Measurements from ENCODE around the gene ADPRM.
"Not testable (repeated sequence)": the region's sequence is repeated elsewhere in the genome, so short reads cannot be mapped to it uniquely, and the experiment has no call there.

Gene ADPRM

DNA sequence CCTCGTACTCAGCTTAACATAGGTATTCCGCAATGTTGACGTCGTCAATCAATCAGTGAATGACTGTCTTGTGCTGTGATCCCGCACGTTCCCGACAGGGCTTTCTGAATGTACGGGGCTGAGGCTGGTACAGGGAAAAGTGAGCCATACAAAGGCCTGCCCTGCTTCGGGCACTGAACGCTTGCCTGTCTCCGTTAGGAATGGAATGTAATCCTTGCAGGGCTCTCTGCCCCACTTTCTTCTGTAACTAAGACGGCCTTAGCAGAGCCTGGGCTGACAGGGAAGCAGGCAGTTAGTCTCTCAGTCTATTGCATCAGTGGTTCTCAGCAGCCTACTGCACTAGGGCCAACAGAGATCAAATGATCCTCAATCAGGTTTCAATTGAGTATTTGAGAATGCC is 24.1 kb upstream of the ADPRM start:
- Mint-ChIP-seq H3K27me3 (no peaks in the 10 kb centered on the region), H3K9me3 (no peaks in the 10 kb centered on the region)

DNA sequence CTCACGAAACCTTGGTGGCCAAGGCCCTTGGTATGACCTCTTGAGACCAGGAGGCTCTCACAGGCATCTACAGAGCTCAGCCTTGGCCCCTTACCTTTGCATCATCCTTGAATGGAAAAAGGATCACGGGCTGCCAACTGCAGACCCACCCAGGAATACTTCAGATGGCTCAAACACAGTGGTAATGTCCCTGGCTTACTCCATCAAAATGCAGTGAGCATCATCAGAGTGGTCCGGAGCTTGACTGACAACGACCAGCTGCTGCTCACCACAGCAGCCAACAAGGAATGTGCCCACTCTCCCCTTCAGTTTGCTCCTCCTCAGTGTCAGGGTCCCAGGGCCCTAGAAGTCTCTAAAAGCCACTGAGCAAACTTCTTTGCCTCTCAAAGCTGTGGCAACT is 22.7 kb upstream of the ADPRM start:
- no peaks in the 10 kb centered on the region for H3K27me3 Mint-ChIP-seq
- no peaks in the 10 kb centered on the region for H3K9me3 Mint-ChIP-seq
- H3K27ac Mint-ChIP-seq: no peak overlapping the region
- H3K4me1 Mint-ChIP-seq (ENCODE audit: low read depth): no peaks in the 10 kb centered on the region
- H3K4me3 Mint-ChIP-seq: no peak overlapping the region
- peaks cover 56% of the 10 kb centered on the region for H3K36me3 Mint-ChIP-seq (ENCODE audit: low read depth)

More for the DNA sequence above, 24.1 kb upstream of the ADPRM start:
- Mint-ChIP-seq H3K27ac (no peak overlapping the region), H3K4me3 (no peak overlapping the region), H3K4me1 (ENCODE audit: low read depth) (no peaks in the 10 kb centered on the region), H3K36me3 (ENCODE audit: low read depth) (peaks cover 43% of the 10 kb centered on the region)

DNA sequence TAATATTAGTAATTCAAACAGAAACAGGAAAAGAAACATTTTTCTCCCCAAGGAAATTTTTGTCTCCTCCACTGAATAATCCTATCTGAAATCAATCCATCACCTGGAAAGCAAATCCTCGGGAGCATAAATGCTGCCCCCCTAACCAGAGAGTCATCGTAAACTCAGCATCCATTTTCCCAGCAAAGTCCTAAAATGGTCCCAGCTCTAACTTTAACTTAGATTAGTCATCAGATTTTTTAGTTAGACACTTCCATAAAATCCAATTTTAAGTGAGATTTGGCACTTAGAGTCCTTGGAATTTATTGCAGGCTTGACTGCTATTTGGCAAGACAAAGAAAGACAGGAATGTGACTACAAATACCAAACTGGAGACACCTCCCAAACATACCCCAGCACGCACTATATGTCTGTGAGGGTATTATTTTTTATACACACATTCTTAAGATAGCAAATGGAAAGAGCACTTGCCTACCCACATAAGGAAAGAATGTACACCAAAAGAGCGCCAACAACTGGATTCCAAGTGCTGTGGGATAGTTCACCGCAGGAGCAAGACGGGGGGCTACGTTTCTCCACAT is 15.4 kb upstream of the ADPRM start:
- no peak overlapping the region for H3K27ac Mint-ChIP-seq
- H3K4me1 Mint-ChIP-seq (ENCODE audit: low read depth): peaks cover 3% of the 10 kb centered on the region
- no peak overlapping the region for H3K4me3 Mint-ChIP-seq
- H3K27me3 Mint-ChIP-seq: no peaks in the 10 kb centered on the region
- H3K9me3 Mint-ChIP-seq: no peaks in the 10 kb centered on the region
- peaks cover 88% of the 10 kb centered on the region for H3K36me3 Mint-ChIP-seq (ENCODE audit: low read depth)

DNA sequence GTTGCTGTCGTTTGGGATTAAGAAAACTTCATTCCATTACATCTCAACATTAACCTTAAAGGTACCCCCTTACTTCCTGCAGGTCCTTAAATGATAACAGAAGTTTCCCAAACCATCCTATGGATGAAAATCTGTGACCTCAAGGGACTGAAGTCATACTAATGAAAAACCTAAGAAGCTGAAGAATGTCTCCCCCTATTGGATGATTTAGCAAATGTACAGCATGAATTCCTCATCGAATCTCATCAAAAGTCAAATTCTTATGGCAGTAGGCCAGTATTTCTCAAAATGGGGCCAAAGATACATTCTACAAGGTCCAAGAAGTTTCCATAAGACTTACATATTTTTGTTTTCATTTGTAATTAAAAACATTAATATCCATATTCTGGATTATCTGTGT is 13.5 kb upstream of the ADPRM start:
- H3K9me3 Mint-ChIP-seq: no peaks in the 10 kb centered on the region
- H3K27me3 Mint-ChIP-seq: no peaks in the 10 kb centered on the region
- peaks cover 85% of the 10 kb centered on the region for H3K36me3 Mint-ChIP-seq (ENCODE audit: low read depth)

DNA sequence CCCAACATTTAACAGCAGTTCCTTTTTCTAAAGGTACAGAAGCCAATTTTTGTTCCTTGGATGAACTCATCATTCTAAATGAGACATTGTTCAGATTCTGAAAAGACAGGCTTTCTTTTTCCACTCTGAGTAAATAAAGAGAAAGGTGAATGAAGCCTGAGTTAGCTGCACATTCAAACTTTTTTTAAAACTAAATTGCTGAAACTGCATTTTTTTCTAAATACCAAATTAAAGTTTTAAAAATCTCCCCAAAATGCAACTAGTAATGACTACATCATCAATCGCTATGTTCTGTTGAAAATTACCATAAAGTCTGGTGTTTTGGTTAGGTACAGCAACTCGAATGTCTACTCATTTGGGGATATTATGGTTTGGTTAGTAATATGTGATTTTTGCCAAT is 9.9 kb upstream of the ADPRM start:
- H3K36me3 Mint-ChIP-seq (ENCODE audit: low read depth): peaks cover 84% of the 10 kb centered on the region
- no peak overlapping the region for H3K4me3 Mint-ChIP-seq

More for the DNA sequence above, 13.5 kb upstream of the ADPRM start:
- Mint-ChIP-seq H3K4me1 (ENCODE audit: low read depth) (peaks cover 10% of the 10 kb centered on the region), H3K27ac (no peak overlapping the region), H3K4me3 (no peak overlapping the region)

DNA sequence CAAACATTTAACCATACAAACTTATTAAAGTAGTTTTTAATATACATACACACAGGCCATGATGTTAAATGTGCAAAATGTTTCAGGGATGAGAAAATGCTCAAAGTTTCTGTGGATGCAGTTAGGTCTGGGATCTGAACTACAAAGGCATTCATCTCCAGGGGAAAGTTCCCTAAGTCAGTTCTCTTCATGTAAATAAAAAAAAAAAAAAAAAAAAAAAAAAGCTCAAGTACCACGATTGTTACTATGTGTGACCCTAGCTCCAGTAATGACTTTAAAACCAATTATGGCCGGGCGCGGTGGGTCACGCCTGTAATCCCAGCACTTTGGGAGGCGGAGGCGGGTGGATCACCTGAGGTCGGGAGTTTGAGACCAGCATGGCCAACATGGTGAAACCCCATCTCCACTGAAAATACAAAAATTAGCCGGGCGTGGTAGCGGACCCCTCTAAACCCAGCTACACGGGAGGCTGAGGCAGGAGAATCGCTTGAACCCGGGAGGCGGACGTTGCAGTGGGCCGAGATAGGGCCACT is 1.5 kb upstream of the ADPRM start:
- not testable (repeated sequence) for H3K27me3 Mint-ChIP-seq, H3K9me3 Mint-ChIP-seq
- Mint-ChIP-seq H3K4me1 (ENCODE audit: low read depth) (peaks cover 63% of the 10 kb centered on the region), H3K27ac (peak overlapping the region; percentile 95), H3K36me3 (ENCODE audit: low read depth) (peaks cover 59% of the 10 kb centered on the region), H3K4me3 (peak overlapping the region; percentile 97)

More for the DNA sequence above, 9.9 kb upstream of the ADPRM start:
- H3K9me3 Mint-ChIP-seq: no peaks in the 10 kb centered on the region
- no peak overlapping the region for H3K27ac Mint-ChIP-seq
- H3K27me3 Mint-ChIP-seq: no peaks in the 10 kb centered on the region
- H3K4me1 Mint-ChIP-seq (ENCODE audit: low read depth): peaks cover 31% of the 10 kb centered on the region

DNA sequence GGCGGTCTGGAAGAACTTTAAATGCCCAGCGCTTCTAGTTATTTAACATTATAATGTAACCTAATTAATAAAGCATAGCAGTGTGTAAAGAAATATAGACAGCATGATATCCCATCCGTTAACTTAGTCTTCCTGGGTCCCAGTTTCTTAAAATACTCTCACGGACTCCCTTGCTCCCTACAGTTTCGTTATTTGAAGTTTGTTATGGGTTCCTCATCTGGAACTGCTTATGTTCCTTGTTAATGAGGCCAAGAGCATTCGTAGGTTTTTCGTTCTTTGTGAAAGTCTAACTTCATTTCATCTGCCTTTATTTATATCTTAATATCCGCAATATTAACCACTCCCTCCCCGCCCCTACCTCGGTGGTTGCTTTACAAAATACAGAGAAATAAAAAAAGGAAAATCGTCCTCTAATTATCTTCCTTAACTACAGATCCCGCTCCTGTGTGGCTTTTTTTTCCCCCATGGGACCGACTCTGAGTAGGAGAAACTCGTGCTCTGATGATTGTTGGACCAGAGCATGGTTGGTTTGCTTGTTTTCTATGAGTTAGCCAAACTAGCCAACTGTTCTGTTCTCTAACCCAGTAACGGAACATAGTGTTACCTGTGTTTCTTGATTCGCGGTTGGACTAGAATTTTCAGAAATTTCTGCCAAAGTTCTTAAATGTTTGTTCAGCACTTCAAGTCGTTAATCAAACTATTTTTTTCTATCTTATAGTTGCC is 863 bp downstream of the ADPRM start:
- Mint-ChIP-seq H3K27me3 (no peaks in the 10 kb centered on the region), H3K9me3 (no peaks in the 10 kb centered on the region), H3K27ac (peak overlapping the region; percentile 95), H3K36me3 (ENCODE audit: low read depth) (peaks cover 41% of the 10 kb centered on the region), H3K4me3 (peak overlapping the region; percentile 97), H3K4me1 (ENCODE audit: low read depth) (peaks cover 71% of the 10 kb centered on the region)

DNA sequence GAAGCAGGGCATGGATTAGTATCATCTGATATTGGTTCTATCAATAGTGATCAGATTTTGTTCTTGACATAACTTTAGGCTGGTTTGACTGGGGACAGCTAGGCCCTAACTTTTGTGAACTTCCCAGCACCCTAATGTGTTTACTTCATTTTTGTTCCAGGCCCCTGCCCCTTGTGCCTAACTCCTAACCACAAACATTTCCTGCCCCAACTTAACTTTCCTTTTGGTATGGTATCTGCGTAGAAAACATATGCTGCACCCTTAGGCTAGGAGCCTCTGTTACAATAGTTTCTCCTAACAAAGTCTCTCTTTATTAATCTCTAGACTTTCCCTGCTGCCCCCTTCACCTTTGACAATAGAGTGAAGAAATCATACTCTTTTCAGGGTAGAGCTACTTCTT is 2.5 kb downstream of the ADPRM start:
- no peaks in the 10 kb centered on the region for H3K27me3 Mint-ChIP-seq
- peaks cover 68% of the 10 kb centered on the region for H3K4me1 Mint-ChIP-seq (ENCODE audit: low read depth)
- no peaks in the 10 kb centered on the region for H3K9me3 Mint-ChIP-seq
- H3K27ac Mint-ChIP-seq: peak overlapping the region; percentile 85
- peaks cover 33% of the 10 kb centered on the region for H3K36me3 Mint-ChIP-seq (ENCODE audit: low read depth)
- peak overlapping the region; percentile 75 for H3K4me3 Mint-ChIP-seq

DNA sequence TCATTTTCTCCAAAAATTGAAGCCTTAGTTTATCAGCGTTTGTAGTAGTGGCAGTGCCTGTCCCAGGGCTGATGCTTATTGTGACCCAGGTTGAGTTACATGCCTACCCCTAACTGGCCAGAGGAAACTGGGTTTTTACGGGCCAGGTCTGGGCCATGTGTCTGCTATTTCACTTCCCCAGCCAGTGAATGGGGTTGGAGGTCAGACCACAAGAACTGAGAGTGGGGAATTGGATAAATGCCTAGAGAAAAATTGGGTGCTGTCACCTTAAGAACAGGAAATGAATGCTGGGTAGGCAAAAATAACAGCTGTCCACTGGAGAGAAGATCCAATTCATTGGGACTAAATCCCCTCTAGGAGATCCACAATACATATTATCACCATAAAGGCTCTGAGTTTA is 5.2 kb downstream of the ADPRM start:
- no peaks in the 10 kb centered on the region for H3K27me3 Mint-ChIP-seq
- H3K9me3 Mint-ChIP-seq: no peaks in the 10 kb centered on the region
- H3K36me3 Mint-ChIP-seq (ENCODE audit: low read depth): peaks cover 37% of the 10 kb centered on the region
- peaks cover 63% of the 10 kb centered on the region for H3K4me1 Mint-ChIP-seq (ENCODE audit: low read depth)
- peak overlapping the region; percentile 24 for H3K4me3 Mint-ChIP-seq
- H3K27ac Mint-ChIP-seq: peak overlapping the region; percentile 79

DNA sequence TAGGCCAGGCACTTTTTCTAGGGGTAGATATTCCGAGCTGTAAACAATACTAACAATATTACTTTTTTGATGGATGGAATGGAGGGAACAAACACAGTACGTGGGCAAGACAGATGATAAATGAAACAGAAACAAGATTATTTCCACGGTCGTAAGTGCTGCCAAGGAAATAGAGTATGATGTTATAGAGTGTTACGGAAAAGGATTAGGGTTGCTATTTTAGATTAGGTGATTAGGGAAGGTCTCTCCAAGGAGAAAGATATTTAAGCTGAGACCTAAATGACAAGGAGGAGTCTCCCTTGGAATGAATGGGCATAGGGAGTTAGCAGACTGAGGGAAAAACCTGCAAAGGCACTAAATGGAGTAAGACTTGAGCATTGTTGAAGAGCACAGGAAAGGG is 8.3 kb downstream of the ADPRM start:
- Mint-ChIP-seq H3K9me3 (no peaks in the 10 kb centered on the region), H3K4me1 (ENCODE audit: low read depth) (peaks cover 51% of the 10 kb centered on the region), H3K27me3 (no peaks in the 10 kb centered on the region), H3K27ac (peak overlapping the region; percentile 31), H3K4me3 (no peak overlapping the region), H3K36me3 (ENCODE audit: low read depth) (peaks cover 58% of the 10 kb centered on the region)

DNA sequence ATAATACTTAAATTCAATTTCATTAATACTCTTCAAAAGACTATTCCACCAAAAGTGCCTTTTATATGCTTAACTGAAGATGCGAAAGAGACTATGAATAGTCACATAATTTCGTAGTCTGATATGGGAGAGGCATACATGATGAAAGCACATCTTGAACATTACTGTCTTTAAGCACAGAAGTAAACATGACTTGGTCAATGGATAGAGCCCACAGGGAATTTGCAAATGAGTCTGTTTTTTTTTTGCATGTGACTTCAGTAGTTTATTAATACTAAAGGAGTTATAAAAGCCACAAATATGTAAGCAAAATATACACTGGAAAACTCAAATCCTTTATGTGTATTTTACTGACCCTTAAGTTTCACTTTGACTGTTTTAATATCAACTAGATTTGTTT is 15.9 kb downstream of the ADPRM start:
- no peaks in the 10 kb centered on the region for H3K27me3 Mint-ChIP-seq
- H3K36me3 Mint-ChIP-seq (ENCODE audit: low read depth): peaks cover 55% of the 10 kb centered on the region
- no peaks in the 10 kb centered on the region for H3K9me3 Mint-ChIP-seq
- no peak overlapping the region for H3K27ac Mint-ChIP-seq
- no peak overlapping the region for H3K4me3 Mint-ChIP-seq
- peaks cover 8% of the 10 kb centered on the region for H3K4me1 Mint-ChIP-seq (ENCODE audit: low read depth)

DNA sequence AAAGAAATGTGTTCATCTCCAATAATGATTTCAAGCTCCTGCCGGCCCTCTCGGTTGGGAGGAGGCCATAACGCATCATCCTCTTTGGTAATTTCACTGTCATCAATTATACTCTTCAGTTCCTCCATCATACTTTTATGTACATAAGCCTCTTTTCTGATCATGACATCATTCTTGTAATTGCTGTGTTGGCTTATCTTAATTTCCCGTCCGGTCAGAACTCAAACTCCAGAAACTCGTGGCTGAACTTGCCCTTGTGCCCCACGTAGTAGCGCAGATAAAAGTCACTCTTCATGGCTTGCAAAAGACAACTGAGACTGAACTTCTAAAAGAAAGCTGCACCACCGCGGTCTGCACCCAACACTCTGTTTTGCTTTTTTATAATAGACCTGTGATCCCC is 18.8 kb downstream of the ADPRM start:
- Mint-ChIP-seq H3K27ac (peak overlapping the region; percentile 57), H3K4me1 (ENCODE audit: low read depth) (peaks cover 3% of the 10 kb centered on the region)

DNA sequence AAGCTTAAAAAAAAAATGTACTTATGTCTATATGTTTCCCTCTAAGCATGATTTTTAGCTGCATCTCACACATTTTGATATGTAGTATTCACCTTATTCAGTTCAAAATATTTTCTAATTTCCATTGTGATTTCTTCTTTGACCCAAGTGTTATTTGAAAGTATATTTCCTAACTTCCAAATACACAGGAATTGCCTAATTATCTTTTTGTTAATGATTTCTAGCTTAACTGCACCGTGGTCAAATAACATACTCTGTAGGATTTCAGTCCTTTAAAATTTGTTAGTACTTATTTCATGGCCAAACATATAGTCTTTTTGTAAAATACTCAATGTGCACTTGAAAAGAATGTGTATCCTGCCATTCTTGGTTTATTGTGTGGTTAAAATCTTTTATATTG is 21.2 kb downstream of the ADPRM start:
- no peak overlapping the region for H3K27ac Mint-ChIP-seq
- H3K4me1 Mint-ChIP-seq (ENCODE audit: low read depth): peaks cover 3% of the 10 kb centered on the region
- H3K36me3 Mint-ChIP-seq (ENCODE audit: low read depth): peaks cover 9% of the 10 kb centered on the region
- no peaks in the 10 kb centered on the region for H3K27me3 Mint-ChIP-seq
- H3K4me3 Mint-ChIP-seq: no peak overlapping the region
- no peaks in the 10 kb centered on the region for H3K9me3 Mint-ChIP-seq

More for the DNA sequence above, 18.8 kb downstream of the ADPRM start:
- no peak overlapping the region for H3K4me3 Mint-ChIP-seq
- no peaks in the 10 kb centered on the region for H3K27me3 Mint-ChIP-seq
- peaks cover 30% of the 10 kb centered on the region for H3K36me3 Mint-ChIP-seq (ENCODE audit: low read depth)
- H3K9me3 Mint-ChIP-seq: no peaks in the 10 kb centered on the region

DNA sequence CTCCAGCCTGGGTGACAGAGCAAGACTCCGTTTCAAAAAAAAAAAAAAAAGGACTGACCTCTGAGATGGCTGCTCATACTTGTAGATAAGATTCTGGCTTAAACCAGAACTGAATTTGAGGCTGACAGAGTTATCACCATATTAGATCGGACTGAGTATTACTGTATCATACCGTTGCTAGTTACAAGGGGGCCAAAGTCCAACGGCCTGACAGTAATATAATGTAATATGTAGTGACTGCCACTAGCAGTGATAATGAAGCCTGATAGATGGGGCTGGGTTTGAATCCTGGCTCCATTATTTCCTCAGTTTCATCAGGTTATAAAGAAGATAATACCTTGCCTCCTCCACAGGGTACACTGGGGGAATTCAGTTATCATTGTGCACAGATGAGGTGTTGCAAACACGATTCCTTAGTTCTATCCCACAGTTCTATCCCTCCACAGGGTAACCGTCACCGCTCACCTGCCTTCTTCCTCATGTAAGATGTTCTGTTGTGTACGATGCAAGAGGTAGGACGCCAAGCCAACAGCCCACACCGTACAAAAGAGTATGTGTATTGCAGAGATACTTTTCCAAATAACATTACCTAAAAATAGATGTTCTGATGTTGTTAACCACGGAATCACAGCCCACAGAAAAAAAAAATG is 27.3 kb downstream of the ADPRM start:
- H3K27me3 Mint-ChIP-seq: no peaks in the 10 kb centered on the region
- H3K4me3 Mint-ChIP-seq: no peak overlapping the region
- H3K36me3 Mint-ChIP-seq (ENCODE audit: low read depth): no peaks in the 10 kb centered on the region
- no peaks in the 10 kb centered on the region for H3K9me3 Mint-ChIP-seq
- H3K4me1 Mint-ChIP-seq (ENCODE audit: low read depth): peaks cover 11% of the 10 kb centered on the region
- H3K27ac Mint-ChIP-seq: no peak overlapping the region

DNA sequence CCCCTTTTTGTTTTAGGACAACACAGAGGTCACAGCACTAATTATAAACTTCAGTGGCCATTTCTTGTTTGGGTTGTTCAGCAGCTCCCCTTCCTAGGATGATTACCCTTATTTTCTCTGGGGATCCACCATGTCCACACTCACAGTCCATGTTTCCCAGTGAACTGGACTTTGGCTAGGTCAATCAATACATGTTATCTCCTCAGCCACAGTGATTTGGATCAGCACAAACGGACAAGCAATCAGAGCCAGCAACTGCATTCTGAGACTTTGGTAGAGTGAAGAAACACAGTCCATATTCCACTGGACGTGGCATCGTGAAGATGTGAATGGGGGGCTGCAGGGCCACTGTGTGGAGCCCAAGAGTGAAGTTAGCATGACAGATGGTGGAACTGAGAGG is 27.9 kb downstream of the ADPRM start:
- H3K4me1 Mint-ChIP-seq (ENCODE audit: low read depth): peaks cover 15% of the 10 kb centered on the region
- no peaks in the 10 kb centered on the region for H3K27me3 Mint-ChIP-seq
- no peak overlapping the region for H3K27ac Mint-ChIP-seq

More for the DNA sequence above, 27.9 kb downstream of the ADPRM start:
- Mint-ChIP-seq H3K36me3 (ENCODE audit: low read depth) (no peaks in the 10 kb centered on the region), H3K4me3 (no peak overlapping the region), H3K9me3 (no peaks in the 10 kb centered on the region)

Measured in stimulated activated naive CD8-positive, alpha-beta T cell treated with anti-CD3 and anti-CD28 coated beads, Interleukin-15, Interleukin-2, amounts not matched to agents 100 ng/mL and 50 ng/mL, for 24 hours (primary cell).